Measurements from ENCODE around the gene MLIP. TPM values are rescaled to one million over a fixed set of nuclear protein-coding genes. Genes with fewer than 3 reads are reported as not detected.

Gene MLIP
- total RNA-seq, 2 donors from 2014 or later: not detected

GRCh38 chr6:54130179-54130578 lies 18.9 kb downstream of the MLIP start:
- Mint-ChIP-seq H3K4me3 (no peak overlapping the region), H3K4me1 (no peaks in the 10 kb centered on the region)
- TF ChIP-seq CTCF (conservative IDR thresholded peaks at IDR 0.05): no peak

GRCh38 chr6:54132587-54132986 lies 21.3 kb downstream of the MLIP start:
- Mint-ChIP-seq H3K4me3 (no peak overlapping the region), H3K4me1 (no peaks in the 10 kb centered on the region), H3K27me3 (ENCODE audit: insufficient read depth) (no peaks in the 10 kb centered on the region), H3K9me3 (no peaks in the 10 kb centered on the region), H3K27ac (no peak overlapping the region), H3K36me3 (ENCODE audit: low read depth) (no peaks in the 10 kb centered on the region)
- 94% methylated on average over 2 of the region's 2 CpGs; no CpG with 5 or more reads in 1 of the 2 experiments for WGBS, 2 experiments (ENCODE audit: insufficient coverage in 1 of 2, insufficient read length in 1 of 2)
- Histone ChIP-seq H3K4me1 (ENCODE audit: control insufficient read depth, insufficient read depth, low read length) (peaks cover 4% of the 10 kb centered on the region), H3K9ac (ENCODE audit: extremely low read depth, low read length, poor library complexity, severe bottlenecking) (no peak overlapping the region), H3K36me3 (ENCODE audit: control insufficient read depth, insufficient read depth, low read length) (no peaks in the 10 kb centered on the region), H3K9me3 (ENCODE audit: control insufficient read depth, low read length) (no peaks in the 10 kb centered on the region), H3K27me3 (ENCODE audit: control insufficient read depth, insufficient read depth, low read length, poor library complexity, severe bottlenecking) (no peaks in the 10 kb centered on the region), H3K4me3 (ENCODE audit: low read length) (no peak overlapping the region), H3K27ac (ENCODE audit: low read depth, low read length) (no peak overlapping the region)
- DNase-seq: no peak
- TF ChIP-seq CTCF (conservative IDR thresholded peaks at IDR 0.05): no peak

More at GRCh38 chr6:54130179-54130578, 18.9 kb downstream of the MLIP start:
- DNase-seq: no peak
- Histone ChIP-seq H3K27me3 (ENCODE audit: control insufficient read depth, insufficient read depth, low read length, poor library complexity, severe bottlenecking) (no peaks in the 10 kb centered on the region), H3K4me3 (ENCODE audit: low read length) (no peak overlapping the region), H3K9me3 (ENCODE audit: control insufficient read depth, low read length) (no peaks in the 10 kb centered on the region), H3K4me1 (ENCODE audit: control insufficient read depth, insufficient read depth, low read length) (peaks cover 4% of the 10 kb centered on the region), H3K36me3 (ENCODE audit: control insufficient read depth, insufficient read depth, low read length) (no peaks in the 10 kb centered on the region), H3K9ac (ENCODE audit: extremely low read depth, low read length, poor library complexity, severe bottlenecking) (no peak overlapping the region), H3K27ac (ENCODE audit: low read depth, low read length) (no peak overlapping the region)
- Mint-ChIP-seq H3K9me3 (no peaks in the 10 kb centered on the region), H3K27ac (no peak overlapping the region), H3K27me3 (ENCODE audit: insufficient read depth) (no peaks in the 10 kb centered on the region), H3K36me3 (ENCODE audit: low read depth) (no peaks in the 10 kb centered on the region)
- WGBS, 2 experiments (ENCODE audit: insufficient coverage in 1 of 2, insufficient read length in 1 of 2): 98 to 100% methylated on average over 2 to 3 of the region's 3 CpGs

- Histone ChIP-seq H3K4me1 (ENCODE audit: control insufficient read depth, insufficient read depth, low read length) (peaks cover 4% of the 10 kb centered on the region), H3K9me3 (ENCODE audit: control insufficient read depth, low read length) (no peaks in the 10 kb centered on the region), H3K27ac (ENCODE audit: low read depth, low read length) (no peak overlapping the region), H3K27me3 (ENCODE audit: control insufficient read depth, insufficient read depth, low read length, poor library complexity, severe bottlenecking) (no peaks in the 10 kb centered on the region), H3K4me3 (ENCODE audit: low read length) (no peak overlapping the region), H3K36me3 (ENCODE audit: control insufficient read depth, insufficient read depth, low read length) (no peaks in the 10 kb centered on the region), H3K9ac (ENCODE audit: extremely low read depth, low read length, poor library complexity, severe bottlenecking) (no peak overlapping the region)
- no peaks in the 10 kb centered on the region for H3K9me3 Mint-ChIP-seq
- WGBS, 2 experiments (ENCODE audit: insufficient coverage in 1 of 2, insufficient read length in 1 of 2): 96 to 100% methylated on average over 2 to 3 of the region's 3 CpGs
- no peak overlapping the region for H3K27ac Mint-ChIP-seq
- no peak for TF ChIP-seq CTCF (conservative IDR thresholded peaks at IDR 0.05)
- H3K4me3 Mint-ChIP-seq: no peak overlapping the region
- DNase-seq: no peak
- H3K27me3 Mint-ChIP-seq (ENCODE audit: insufficient read depth): no peaks in the 10 kb centered on the region
- no peaks in the 10 kb centered on the region for H3K36me3 Mint-ChIP-seq (ENCODE audit: low read depth)
- H3K4me1 Mint-ChIP-seq: no peaks in the 10 kb centered on the region
These were observed 21.9 kb downstream of the MLIP start for GRCh38 chr6:54133186-54133585.

Measured in endodermal cell (in vitro differentiated cells).